ENCODE measurements around the gene LMO7. TPM values are rescaled to one million over a fixed set of nuclear protein-coding genes. Genes with fewer than 3 reads are reported as not detected.
"Not testable (repeated sequence)": the region's sequence is repeated elsewhere in the genome, so short reads cannot be mapped to it uniquely, and the experiment has no call there.

LMO7 gene
- total RNA-seq, 6 experiments from 2014 or later, result 682 to 843 (median 813) TPM

GRCh38 chr13:75774176-75774575 is 138.0 kb downstream of the LMO7 start:
- peaks cover 22% of the 10 kb centered on the region for H3K27me3 Mint-ChIP-seq (ENCODE audit: insufficient read depth)
- H3K4me3 Mint-ChIP-seq, result peak overlapping the region; percentile 31; the same call in 1 of the 2 replicates
- DNase-seq, result no peak
- peaks cover 45% of the 10 kb centered on the region for H3K36me3 Mint-ChIP-seq (ENCODE audit: low read depth)
- peaks cover 10% of the 10 kb centered on the region for H3K9me3 Mint-ChIP-seq
- H3K27ac Mint-ChIP-seq, result peak overlapping the region; percentile 65; the same call in 1 of the 2 replicates
- no peak for TF ChIP-seq CTCF (IDR thresholded peaks at IDR 0.05)
- H3K4me1 Mint-ChIP-seq (ENCODE audit: low read depth), result peaks cover 93% of the 10 kb centered on the region

- no peak for DNase-seq
- peaks cover 83% of the 10 kb centered on the region for H3K4me1 Mint-ChIP-seq (ENCODE audit: low read depth)
- H3K9me3 Mint-ChIP-seq, result peaks cover 24% of the 10 kb centered on the region
- H3K27me3 Mint-ChIP-seq (ENCODE audit: insufficient read depth), result peaks cover 39% of the 10 kb centered on the region
- H3K27ac Mint-ChIP-seq, result 0 out of 2 replicates have a peak overlapping the region, but pooled peaks have one; percentile 32
- no peak for TF ChIP-seq CTCF (IDR thresholded peaks at IDR 0.05)
- H3K36me3 Mint-ChIP-seq (ENCODE audit: low read depth), result peaks cover 61% of the 10 kb centered on the region
- 0 out of 2 replicates have a peak overlapping the region, but pooled peaks have one; percentile 43 for H3K4me3 Mint-ChIP-seq
These were observed 140.4 kb downstream of the LMO7 start for GRCh38 chr13:75776550-75776949.

GRCh38 chr13:75779393-75779792 is 143.3 kb downstream of the LMO7 start:
- Mint-ChIP-seq H3K4me3 (0 out of 2 replicates have a peak overlapping the region, but pooled peaks have one; percentile 13), H3K27ac (peak overlapping the region; percentile 28; the same call in 1 of the 2 replicates), H3K9me3 (peaks cover 31% of the 10 kb centered on the region), H3K36me3 (ENCODE audit: low read depth) (peaks cover 74% of the 10 kb centered on the region), H3K4me1 (ENCODE audit: low read depth) (peaks cover 55% of the 10 kb centered on the region), H3K27me3 (ENCODE audit: insufficient read depth) (peaks cover 54% of the 10 kb centered on the region)
- DNase-seq, result no peak
- no peak for TF ChIP-seq CTCF (IDR thresholded peaks at IDR 0.05)

GRCh38 chr13:75780103-75780502 is 144.0 kb downstream of the LMO7 start:
- H3K4me1 Mint-ChIP-seq (ENCODE audit: low read depth), result peaks cover 48% of the 10 kb centered on the region
- peaks cover 67% of the 10 kb centered on the region for H3K36me3 Mint-ChIP-seq (ENCODE audit: low read depth)
- DNase-seq, result not testable (repeated sequence)
- H3K4me3 Mint-ChIP-seq, result peak overlapping the region; percentile 75; the same call in 1 of the 2 replicates
- peaks cover 54% of the 10 kb centered on the region for H3K27me3 Mint-ChIP-seq (ENCODE audit: insufficient read depth)
- H3K9me3 Mint-ChIP-seq, result peaks cover 31% of the 10 kb centered on the region
- peak overlapping the region; percentile 69 for H3K27ac Mint-ChIP-seq

GRCh38 chr13:75782985-75783384 is 146.9 kb downstream of the LMO7 start:
- DNase-seq, result no peak
- H3K27ac Mint-ChIP-seq, result peak overlapping the region; percentile 77
- peaks cover 41% of the 10 kb centered on the region for H3K27me3 Mint-ChIP-seq (ENCODE audit: insufficient read depth)
- TF ChIP-seq CTCF (IDR thresholded peaks at IDR 0.05), result no peak
- peaks cover 23% of the 10 kb centered on the region for H3K4me1 Mint-ChIP-seq (ENCODE audit: low read depth)
- H3K36me3 Mint-ChIP-seq (ENCODE audit: low read depth), result peaks cover 61% of the 10 kb centered on the region
- peaks cover 27% of the 10 kb centered on the region for H3K9me3 Mint-ChIP-seq
- H3K4me3 Mint-ChIP-seq, result peak overlapping the region; percentile 36; the same call in 1 of the 2 replicates

- Mint-ChIP-seq H3K9me3 (peaks cover 26% of the 10 kb centered on the region), H3K4me1 (ENCODE audit: low read depth) (peaks cover 16% of the 10 kb centered on the region), H3K4me3 (peak overlapping the region; percentile 27; the same call in 1 of the 2 replicates), H3K27me3 (ENCODE audit: insufficient read depth) (peaks cover 33% of the 10 kb centered on the region), H3K36me3 (ENCODE audit: low read depth) (peaks cover 53% of the 10 kb centered on the region), H3K27ac (peak overlapping the region; percentile 51; the same call in 1 of the 2 replicates)
- DNase-seq, result no peak
- TF ChIP-seq CTCF (IDR thresholded peaks at IDR 0.05), result no peak
These were observed 147.9 kb downstream of the LMO7 start for GRCh38 chr13:75784003-75784402.
